CD4-positive, CD25-positive, alpha-beta regulatory T cell (primary cell): ENCODE data around the gene SAFB2. TPM values are rescaled to one million over a fixed set of nuclear protein-coding genes. Genes with fewer than 3 reads are reported as not detected.

Experiments
- ATAC-seq, 2 donors: fragments of 150-1000 bp; cut with Tn5 transposase; one replicate each; pipeline ENCODE4 v1.10.0; 2021; ENCODE audit warnings: low read depth in 2 of 2, moderate number of reproducible peaks in 2 of 2, moderate library complexity in 1 of 2
- DNase-seq, 3 donors: peaks; one replicate each; pipeline versions ENCODE4 v3.0.0 to v3.0.0-alpha.2; 2012 to 2022; ENCODE audit warnings: mixed read lengths in 1 of 3
- H3K27ac ChIP-seq: one replicate; pipeline ENCODE4 v1.7.0; 2013; ENCODE audit warnings: mild to moderate bottlenecking, low read length; ENCODE audit not compliant: insufficient read depth, poor library complexity, severe bottlenecking
- H3K27me3 ChIP-seq: one replicate; pipeline ENCODE4 v1.7.0; 2013; ENCODE audit warnings: low read length; ENCODE audit not compliant: control insufficient read depth, insufficient read depth
- H3K36me3 ChIP-seq: one replicate; pipeline ENCODE4 v1.7.0; 2013; ENCODE audit warnings: mild to moderate bottlenecking, low read length, moderate library complexity; ENCODE audit not compliant: control insufficient read depth, insufficient read depth
- H3K4me1 ChIP-seq: 2 replicates; pipeline ENCODE4 v1.7.0; 2013; ENCODE audit warnings: mild to moderate bottlenecking, low read length; ENCODE audit not compliant: insufficient read depth, control insufficient read depth, poor library complexity, severe bottlenecking
- H3K4me3 ChIP-seq: one replicate; pipeline ENCODE4 v1.7.0; 2013; ENCODE audit warnings: low read depth, mild to moderate bottlenecking, low read length, moderate library complexity
- H3K9me3 ChIP-seq, 2 experiments: 1 replicate in 1 of 2; 2 replicates in 1 of 2; pipeline ENCODE4 v1.7.0; 2013; ENCODE audit warnings: low read length in 2 of 2, mild to moderate bottlenecking in 1 of 2, moderate library complexity in 1 of 2; ENCODE audit not compliant: control insufficient read depth in 2 of 2
- H3K27ac Mint-ChIP-seq, 3 donors: one replicate each; pipeline ENCODE4 v1.8.0; 2020 to 2022; ENCODE audit warnings: mild to moderate bottlenecking in 3 of 3, mixed read lengths in 3 of 3, moderate library complexity in 2 of 3
- H3K27me3 Mint-ChIP-seq: one replicate; pipeline ENCODE4 v1.8.0; 2022; ENCODE audit warnings: mild to moderate bottlenecking, mixed read lengths
- H3K36me3 Mint-ChIP-seq: one replicate; pipeline ENCODE4 v1.8.0; 2020; ENCODE audit warnings: mixed read lengths
- H3K4me1 Mint-ChIP-seq, 4 donors: one replicate each; pipeline ENCODE4 v1.8.0; 2020 to 2022; ENCODE audit warnings: mixed read lengths in 4 of 4, mild to moderate bottlenecking in 1 of 4
- H3K4me3 Mint-ChIP-seq, 4 donors: one replicate each; pipeline ENCODE4 v1.8.0; 2020 to 2022; ENCODE audit warnings: mild to moderate bottlenecking in 4 of 4, mixed read lengths in 4 of 4, moderate library complexity in 3 of 4
- H3K9me3 Mint-ChIP-seq, 7 donors: one replicate each; pipeline ENCODE4 v1.8.0; 2020 to 2022; ENCODE audit warnings: mixed read lengths in 7 of 7, mild to moderate bottlenecking in 3 of 7, moderate library complexity in 2 of 7
- polyA plus RNA-seq, 4 donors: library from polyadenylated mRNA; unstranded; fragments of 300-500 nt; fragmentation: Illumina TruSeq; gene quantifications; one replicate each; pipeline ENCODE4 v1.2.3, GENCODE V29; 2021
- total RNA-seq: library from RNA; stranded (reverse); gene quantifications from one replicate; pipeline ENCODE4 v1.2.3, GENCODE V29; 2022

Gene SAFB2
- total and polyA plus RNA-seq, 5 donors from 2014 or later = 23.0 to 271 (median 23.3) TPM

DNA sequence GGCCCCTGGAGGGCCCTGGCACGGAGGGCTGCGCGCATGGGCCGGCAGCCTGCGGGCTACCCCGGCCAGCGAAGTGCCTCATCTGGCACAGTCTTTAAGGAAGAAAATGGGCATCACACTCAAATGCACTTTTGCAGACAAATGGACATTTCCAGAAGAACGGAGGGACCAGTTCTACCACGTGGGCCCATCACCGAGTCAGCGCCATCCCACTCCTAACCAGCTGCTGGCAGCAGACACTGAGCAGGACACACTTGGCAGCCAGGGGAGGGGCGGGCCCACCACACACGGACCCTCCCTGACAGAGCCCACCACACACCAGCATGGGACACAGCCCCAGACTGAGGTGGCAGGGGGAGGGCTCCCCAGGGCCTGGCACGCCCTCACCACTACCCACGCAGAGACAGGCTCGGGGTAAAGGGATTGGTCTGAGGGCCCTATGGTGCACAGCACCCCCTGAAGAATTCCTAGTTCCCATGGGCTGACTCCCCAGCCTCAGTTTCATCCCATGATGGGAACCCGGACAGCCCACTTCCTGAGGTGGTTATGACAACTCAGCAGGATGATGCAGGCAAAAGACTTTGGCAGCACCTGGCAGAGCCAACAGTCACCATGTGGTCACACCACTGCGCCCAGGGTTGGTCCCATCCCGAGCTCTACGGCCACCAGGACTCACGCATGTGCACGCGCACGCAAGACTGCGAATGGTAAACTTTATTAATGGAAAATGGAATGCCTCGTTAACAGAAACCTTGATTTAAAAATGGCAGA, 36.1 kb downstream of the SAFB2 start:
- Mint-ChIP-seq H3K27me3 (no peaks in the 10 kb centered on the region), H3K9me3 (peaks cover 0 to 2% (median 0%) of the 10 kb centered on the region in 7 donors), H3K4me1 (peaks cover 0 to 15% (median 1%) of the 10 kb centered on the region in 4 donors), H3K4me3 (no peak overlapping the region), H3K27ac (no peak overlapping the region), H3K36me3 (peaks cover 10% of the 10 kb centered on the region)
- ATAC-seq (peak in 1 of 2 donors; percentile 15), DNase-seq (no peak)
- Histone ChIP-seq H3K27me3 (no peaks in the 10 kb centered on the region), H3K27ac (peak overlapping the region; percentile 6), H3K9me3 (no peaks in the 10 kb centered on the region), H3K4me3 (no peak overlapping the region), H3K36me3 (peaks cover 44% of the 10 kb centered on the region), H3K4me1 (peaks cover 18% of the 10 kb centered on the region)

DNA sequence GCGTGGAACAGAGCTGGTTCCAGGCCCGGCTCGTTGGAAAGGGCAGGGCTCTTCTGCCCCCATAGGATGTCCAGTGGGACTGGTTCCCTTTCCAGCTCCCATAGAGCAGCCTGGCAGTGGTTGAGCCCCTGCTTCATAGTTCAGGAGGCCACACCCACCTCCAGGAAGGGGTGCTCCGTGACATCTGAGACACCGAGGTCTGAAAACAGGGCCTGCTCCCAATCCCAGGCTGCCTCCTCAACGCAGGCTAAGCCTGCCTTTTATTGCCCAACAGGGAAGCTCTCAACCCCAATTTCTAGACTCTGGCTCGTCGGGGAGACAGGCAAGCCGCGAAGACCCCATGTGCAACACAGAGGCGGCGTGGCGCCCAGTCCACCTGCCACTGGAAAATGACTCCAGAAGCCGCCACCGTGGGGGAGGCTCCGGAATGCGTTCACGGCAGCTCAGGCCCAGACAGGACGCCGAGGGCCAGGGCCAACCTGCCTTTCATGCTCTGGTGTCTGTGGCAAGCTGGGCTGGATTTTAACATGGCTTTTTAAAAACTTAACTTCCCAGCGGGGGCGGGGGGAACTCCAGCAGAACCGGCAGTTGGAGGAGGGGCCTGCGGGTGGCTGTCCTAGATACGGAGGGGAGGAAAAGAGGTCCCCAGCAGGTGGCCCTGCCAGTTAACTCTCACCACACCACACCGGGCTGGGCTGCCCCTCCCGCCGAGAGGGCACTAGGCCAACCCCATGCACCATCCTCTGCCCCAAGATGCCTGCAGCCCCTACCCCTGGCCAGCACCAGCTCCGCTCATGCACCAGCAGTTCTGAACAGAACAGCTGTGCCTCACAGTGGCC, 36.9 kb downstream of the SAFB2 start:
- ATAC-seq (peak in 1 of 2 donors; percentile 10), DNase-seq (peak in 1 of 3 donors; percentile 33)
- Mint-ChIP-seq H3K27ac (peak overlapping the region in 2 of 3 donors; percentile 83 to 86), H3K4me1 (peaks cover 0 to 15% (median 1%) of the 10 kb centered on the region in 4 donors), H3K4me3 (peak overlapping the region in 3 of 4 donors; percentile 13 to 69 (median 38)), H3K9me3 (peaks cover 0 to 2% (median 0%) of the 10 kb centered on the region in 7 donors), H3K36me3 (peaks cover 10% of the 10 kb centered on the region), H3K27me3 (no peaks in the 10 kb centered on the region)
- Histone ChIP-seq H3K27me3 (no peaks in the 10 kb centered on the region), H3K4me1 (peaks cover 18% of the 10 kb centered on the region), H3K4me3 (no peak overlapping the region), H3K27ac (peak overlapping the region; percentile 6), H3K36me3 (peaks cover 38% of the 10 kb centered on the region), H3K9me3 (no peaks in the 10 kb centered on the region)

DNA sequence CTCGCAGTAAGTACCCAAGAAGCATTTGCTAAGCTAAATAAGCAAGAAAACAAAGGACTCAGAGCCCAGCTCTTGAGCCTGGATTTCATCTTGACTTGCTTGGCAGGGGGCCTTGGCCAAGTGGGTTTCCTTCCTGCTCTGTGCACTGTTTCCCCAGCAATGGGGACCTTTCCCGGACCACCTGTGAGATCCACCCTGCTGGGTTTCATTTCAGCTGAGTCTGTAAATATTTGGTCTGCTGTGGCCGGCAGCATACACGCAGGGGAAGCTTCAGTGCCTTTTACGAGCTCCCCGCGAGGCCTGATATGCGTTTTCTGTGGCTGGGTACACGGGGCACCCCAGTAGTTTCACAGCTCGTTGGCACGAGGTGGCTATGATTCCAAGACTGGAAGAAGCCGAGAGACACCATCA, 42.4 kb downstream of the SAFB2 start:
- Histone ChIP-seq H3K4me3 (no peak overlapping the region), H3K36me3 (no peaks in the 10 kb centered on the region), H3K27ac (no peak overlapping the region), H3K4me1 (peaks cover 9% of the 10 kb centered on the region), H3K27me3 (no peaks in the 10 kb centered on the region), H3K9me3 (no peaks in the 10 kb centered on the region)
- Mint-ChIP-seq H3K27ac (no peak overlapping the region), H3K9me3 (peaks cover 0 to 2% (median 0%) of the 10 kb centered on the region in 7 donors), H3K27me3 (no peaks in the 10 kb centered on the region), H3K4me1 (peaks cover 0 to 15% (median 7%) of the 10 kb centered on the region in 4 donors), H3K4me3 (no peak overlapping the region), H3K36me3 (no peaks in the 10 kb centered on the region)
- DNase-seq (no peak), ATAC-seq (no peak)

DNA sequence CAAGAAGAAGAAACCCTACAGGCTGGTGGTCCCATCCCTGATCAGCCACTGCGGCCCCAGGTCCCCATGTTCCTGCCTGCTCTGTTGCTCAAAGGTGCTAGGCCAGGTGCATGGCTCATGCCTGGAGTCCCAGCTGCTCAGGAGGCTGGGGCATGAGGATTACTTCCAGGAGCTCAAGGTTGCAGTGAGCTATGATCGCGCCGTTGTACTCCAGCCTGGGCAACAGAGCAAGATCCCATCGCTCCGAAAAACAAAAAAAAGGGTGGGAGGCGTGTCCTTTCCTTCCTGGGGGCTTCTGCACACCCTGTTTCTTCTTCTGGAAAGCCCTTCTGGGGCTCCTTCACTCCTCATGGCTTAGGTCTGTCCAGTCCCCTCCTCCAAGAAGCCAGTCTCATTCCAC, 42.9 kb downstream of the SAFB2 start:
- ATAC-seq (no peak), DNase-seq (no peak)
- Histone ChIP-seq H3K27ac (no peak overlapping the region), H3K4me1 (peaks cover 7% of the 10 kb centered on the region), H3K4me3 (no peak overlapping the region), H3K36me3 (no peaks in the 10 kb centered on the region), H3K27me3 (no peaks in the 10 kb centered on the region), H3K9me3 (no peaks in the 10 kb centered on the region)
- H3K27ac Mint-ChIP-seq = no peak overlapping the region
- peaks cover 0 to under 1% (median 0%) of the 10 kb centered on the region in 7 donors for H3K9me3 Mint-ChIP-seq
- H3K27me3 Mint-ChIP-seq = no peaks in the 10 kb centered on the region
- no peaks in the 10 kb centered on the region for H3K36me3 Mint-ChIP-seq
- no peak overlapping the region for H3K4me3 Mint-ChIP-seq
- H3K4me1 Mint-ChIP-seq = peaks cover 0 to 15% (median 7%) of the 10 kb centered on the region in 4 donors

DNA sequence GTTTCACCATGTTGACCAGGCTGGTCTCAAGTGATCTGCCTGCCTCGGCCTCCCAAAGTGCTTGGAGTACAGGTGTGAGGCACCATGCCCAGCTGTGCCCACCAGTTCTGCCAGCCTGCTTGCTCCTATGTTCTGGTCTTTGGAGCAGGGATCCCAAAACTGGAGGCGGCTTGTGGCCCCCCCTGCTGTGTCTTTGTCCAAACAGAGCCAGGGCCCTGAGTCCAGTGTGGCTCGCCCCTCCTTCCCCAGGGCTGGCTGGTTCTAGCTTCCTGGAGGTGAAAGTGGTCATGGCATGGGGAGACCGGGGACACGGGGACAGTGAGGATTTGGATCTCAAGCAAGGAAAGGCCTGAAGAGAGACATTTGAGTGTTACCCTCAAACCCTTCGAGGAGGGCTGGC, 43.3 kb downstream of the SAFB2 start:
- no peaks in the 10 kb centered on the region for H3K9me3 ChIP-seq
- Mint-ChIP-seq H3K27me3 (no peaks in the 10 kb centered on the region), H3K27ac (no peak overlapping the region), H3K4me1 (peaks cover 0 to 13% (median 7%) of the 10 kb centered on the region in 4 donors), H3K9me3 (no peaks in the 10 kb centered on the region), H3K4me3 (no peak overlapping the region), H3K36me3 (no peaks in the 10 kb centered on the region)
- H3K36me3 ChIP-seq = no peaks in the 10 kb centered on the region
- no peak for ATAC-seq
- no peak overlapping the region for H3K27ac ChIP-seq
- H3K4me3 ChIP-seq = no peak overlapping the region
- H3K27me3 ChIP-seq = no peaks in the 10 kb centered on the region
- peaks cover 7% of the 10 kb centered on the region for H3K4me1 ChIP-seq
- no peak for DNase-seq

DNA sequence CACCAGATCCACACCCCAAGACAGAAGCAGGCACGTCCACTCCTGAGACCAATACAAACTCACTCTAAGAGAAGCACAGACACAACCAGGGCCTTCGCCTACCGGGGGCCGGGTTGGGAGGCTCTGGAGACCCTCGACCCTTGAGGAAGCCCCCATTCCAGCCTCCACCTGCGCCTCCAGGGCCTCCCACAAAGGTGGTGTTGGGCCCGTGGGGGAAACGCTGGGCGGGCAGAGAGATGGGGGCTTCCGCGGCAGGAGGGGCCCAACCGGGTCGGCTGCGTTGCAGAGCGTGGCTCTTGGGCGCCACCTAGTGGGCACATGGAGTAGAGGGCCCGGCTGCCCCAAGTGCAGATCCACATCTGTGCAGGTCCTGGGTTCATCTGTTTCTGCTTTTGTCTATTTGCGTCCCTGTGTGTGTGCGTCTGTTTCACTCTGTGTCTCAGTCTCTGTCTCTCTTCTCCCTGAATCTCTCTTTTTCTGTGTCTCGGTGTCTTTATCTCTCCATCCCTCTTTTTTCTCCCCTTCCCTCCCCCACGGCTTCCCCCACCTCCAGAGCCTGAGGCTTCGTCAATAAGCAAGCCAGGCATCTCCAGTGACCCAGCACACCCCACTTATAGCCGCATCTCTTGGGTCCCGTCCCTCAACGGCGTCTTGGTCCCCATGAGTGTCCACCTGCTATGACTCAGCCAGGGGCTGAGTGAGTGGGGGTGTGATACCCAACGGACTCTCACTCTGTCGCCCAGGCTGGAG, 44.3 kb downstream of the SAFB2 start:
- Mint-ChIP-seq H3K27ac (no peak overlapping the region), H3K4me3 (peak overlapping the region in 2 of 4 donors; percentile 38 to 44), H3K9me3 (no peaks in the 10 kb centered on the region), H3K36me3 (no peaks in the 10 kb centered on the region), H3K27me3 (no peaks in the 10 kb centered on the region), H3K4me1 (peaks cover 0 to 12% (median 7%) of the 10 kb centered on the region in 4 donors)
- no peak overlapping the region for H3K27ac ChIP-seq
- peaks cover 7% of the 10 kb centered on the region for H3K4me1 ChIP-seq
- ATAC-seq (peak; percentile 65 to 72), DNase-seq (peak; percentile 56 to 64 (median 57))
- no peaks in the 10 kb centered on the region for H3K27me3 ChIP-seq
- H3K36me3 ChIP-seq = no peaks in the 10 kb centered on the region
- no peaks in the 10 kb centered on the region for H3K9me3 ChIP-seq
- H3K4me3 ChIP-seq = no peak overlapping the region

DNA sequence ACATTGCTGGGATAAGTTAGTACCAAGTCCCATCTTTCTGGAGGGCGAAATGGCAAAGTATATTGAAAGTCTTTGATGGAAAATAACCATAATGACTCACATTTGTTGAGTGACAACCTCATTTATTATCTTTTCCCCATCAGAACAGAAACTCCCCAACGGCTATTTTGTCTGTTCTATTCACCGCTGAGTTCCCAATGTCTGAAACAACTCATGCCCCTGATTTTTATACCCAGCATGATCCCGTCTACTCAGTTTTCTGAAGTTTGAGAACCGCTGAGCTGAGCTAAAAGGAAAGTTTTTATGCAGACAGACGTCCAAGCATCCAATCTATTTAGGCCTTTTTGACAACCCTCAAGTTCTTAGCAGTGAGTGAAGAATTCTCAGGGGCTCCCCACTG, 47.0 kb downstream of the SAFB2 start:
- Mint-ChIP-seq H3K27me3 (no peaks in the 10 kb centered on the region), H3K27ac (no peak overlapping the region), H3K4me3 (no peak overlapping the region), H3K9me3 (no peaks in the 10 kb centered on the region), H3K4me1 (peaks cover 0 to 12% (median 7%) of the 10 kb centered on the region in 4 donors), H3K36me3 (no peaks in the 10 kb centered on the region)
- no peaks in the 10 kb centered on the region for H3K36me3 ChIP-seq
- no peak for ATAC-seq
- peaks cover 7% of the 10 kb centered on the region for H3K4me1 ChIP-seq
- no peak for DNase-seq
- no peaks in the 10 kb centered on the region for H3K9me3 ChIP-seq
- no peak overlapping the region for H3K4me3 ChIP-seq
- H3K27me3 ChIP-seq = no peaks in the 10 kb centered on the region
- no peak overlapping the region for H3K27ac ChIP-seq
